Posterior cingulate gyrus (tissue), 11 donors: ENCODE measurements around the gene HHIP.

ENCODE experiments used
- DNase-seq, 10 donors: peaks; one replicate each; pipeline versions ENCODE4 v3.0.0 to v3.0.0-alpha.2; 2020 to 2021; ENCODE audit warnings: mixed read lengths in 3 of 10
- intact Hi-C: fragments of 100-400 bp; cut with DNase I; formaldehyde crosslinking; loops from one replicate; pipeline ENCODE4 v1.15.1; 2023

The HHIP gene

GRCh38 chr4:144653781-144654545 is 8.0 kb downstream of the HHIP start:
- intact Hi-C loops = no loop called here
- no peak for DNase-seq

- DNase-seq = no peak
- intact Hi-C loops = no loop called here
Measured at GRCh38 chr4:144655491-144655890, 9.5 kb downstream of the HHIP start.

GRCh38 chr4:144656850-144657249 is 10.9 kb downstream of the HHIP start:
- DNase-seq = no peak
- intact Hi-C loops = no loop called here

GRCh38 chr4:144658015-144658567 is 12.1 kb downstream of the HHIP start:
- no peak for DNase-seq
- intact Hi-C loops = no loop called here

GRCh38 chr4:144658903-144659302 is 12.9 kb downstream of the HHIP start:
- intact Hi-C loops = no loop called here
- DNase-seq = no peak

- no peak for DNase-seq
- intact Hi-C loops = no loop called here
Measured at GRCh38 chr4:144659447-144659846, 13.5 kb downstream of the HHIP start.

GRCh38 chr4:144663834-144664475 is 18.0 kb downstream of the HHIP start:
- intact Hi-C loops = no loop called here
- peak in 1 of 10 donors; percentile 23 for DNase-seq

GRCh38 chr4:144666539-144667175 is 20.7 kb downstream of the HHIP start:
- no peak for DNase-seq

GRCh38 chr4:144667500-144667899 is 21.5 kb downstream of the HHIP start:
- intact Hi-C loops = no loop called here
- DNase-seq = no peak

More at GRCh38 chr4:144666539-144667175, 20.7 kb downstream of the HHIP start:
- intact Hi-C loops = no loop called here

- intact Hi-C loops = no loop called here
- DNase-seq = no peak
Measured at GRCh38 chr4:144670776-144671175, 24.8 kb downstream of the HHIP start.

GRCh38 chr4:144674711-144675110 is 28.8 kb downstream of the HHIP start:
- no peak for DNase-seq
- intact Hi-C loops = no loop called here

GRCh38 chr4:144681806-144682205 is 35.9 kb downstream of the HHIP start:
- no peak for DNase-seq

GRCh38 chr4:144683516-144683915 is 37.6 kb downstream of the HHIP start:
- intact Hi-C loops = no loop called here

More at GRCh38 chr4:144681806-144682205, 35.9 kb downstream of the HHIP start:
- intact Hi-C loops = no loop called here

GRCh38 chr4:144685911-144686310 is 40.0 kb downstream of the HHIP start:
- intact Hi-C loops = no loop called here

More at GRCh38 chr4:144683516-144683915, 37.6 kb downstream of the HHIP start:
- no peak for DNase-seq

GRCh38 chr4:144686921-144687320 is 41.0 kb downstream of the HHIP start:
- intact Hi-C loops = no loop called here
- no peak for DNase-seq

More at GRCh38 chr4:144685911-144686310, 40.0 kb downstream of the HHIP start:
- no peak for DNase-seq

- DNase-seq = no peak
- intact Hi-C loops = no loop called here
Measured at GRCh38 chr4:144687466-144687865, 41.5 kb downstream of the HHIP start.

- intact Hi-C loops = no loop called here
- no peak for DNase-seq
Measured at GRCh38 chr4:144688035-144688569, 42.1 kb downstream of the HHIP start.

GRCh38 chr4:144689125-144689524 is 43.2 kb downstream of the HHIP start:
- intact Hi-C loops = no loop called here
- DNase-seq = no peak

- intact Hi-C loops = no loop called here
- no peak for DNase-seq
Measured at GRCh38 chr4:144695721-144696120, 49.8 kb downstream of the HHIP start.

GRCh38 chr4:144696376-144696775 is 50.4 kb downstream of the HHIP start:
- DNase-seq = no peak
- intact Hi-C loops = no loop called here

- no peak for DNase-seq
- intact Hi-C loops = no loop called here
Measured at GRCh38 chr4:144699565-144699964, 53.6 kb downstream of the HHIP start.
